Measurements from ENCODE around the gene SLAMF9. TPM values are rescaled to one million over a fixed set of nuclear protein-coding genes. Genes with fewer than 3 reads are reported as not detected.

SLAMF9 gene
- total RNA-seq, 4 donors from 2014 or later = not detected

GRCh38 chr1:159933347-159933746 is 20.7 kb downstream of the SLAMF9 start:
- TF ChIP-seq POLR2A (IDR thresholded peaks at IDR 0.05) (no peak), CTCF (IDR thresholded peaks at IDR 0.05) (no peak)
- Histone ChIP-seq H3K9me3 (no peaks in the 10 kb centered on the region), H3K36me3 (no peaks in the 10 kb centered on the region), H3K27ac (no peak overlapping the region), H3K27me3 (no peaks in the 10 kb centered on the region), H3K4me3 (replicated peaks in 1 of 3) (no peak overlapping the region), H3K4me1 (peaks cover 0 to 14% of the 10 kb centered on the region in 2 donors)
- intact Hi-C loops (cut with DNase I) = no loop called here
- WGBS, 2 donors = 89 to 94% methylated on average over 4 of the region's 4 CpGs
- no peak for DNase-seq

GRCh38 chr1:159932296-159933285 is 21.4 kb downstream of the SLAMF9 start:
- no peaks in the 10 kb centered on the region for H3K36me3 ChIP-seq
- H3K4me1 ChIP-seq = peaks cover 0 to 14% of the 10 kb centered on the region in 2 donors
- H3K9me3 ChIP-seq = no peaks in the 10 kb centered on the region
- TF ChIP-seq POLR2A (IDR thresholded peaks at IDR 0.05) (no peak), CTCF (IDR thresholded peaks at IDR 0.05) (no peak)
- 77 to 79% methylated on average over 12 to 14 of the region's 16 CpGs for WGBS, 2 donors
- DNase-seq = no peak
- no peak overlapping the region for H3K27ac ChIP-seq
- intact Hi-C loops (cut with DNase I) = no loop called here
- H3K4me3 ChIP-seq (replicated peaks in 1 of 3) = no peak overlapping the region
- no peaks in the 10 kb centered on the region for H3K27me3 ChIP-seq

- intact Hi-C loops (cut with DNase I) = no loop called here
- no peaks in the 10 kb centered on the region for H3K27me3 ChIP-seq
- TF ChIP-seq CTCF (IDR thresholded peaks at IDR 0.05) (no peak), POLR2A (IDR thresholded peaks at IDR 0.05) (no peak)
- no peak overlapping the region for H3K4me3 ChIP-seq (replicated peaks in 1 of 3)
- WGBS, 2 donors = 92 to 100% methylated on average over 3 of the region's 3 CpGs
- no peaks in the 10 kb centered on the region for H3K36me3 ChIP-seq
- H3K27ac ChIP-seq = no peak overlapping the region
- no peak for DNase-seq
- no peaks in the 10 kb centered on the region for H3K9me3 ChIP-seq
- H3K4me1 ChIP-seq = peaks cover 5 to 14% of the 10 kb centered on the region in 2 donors
These were observed 22.3 kb downstream of the SLAMF9 start for GRCh38 chr1:159931795-159932173.

- peaks cover 11 to 14% of the 10 kb centered on the region in 2 donors for H3K4me1 ChIP-seq
- H3K4me3 ChIP-seq (replicated peaks in 1 of 3) = no peak overlapping the region
- no peaks in the 10 kb centered on the region for H3K36me3 ChIP-seq
- WGBS, 2 donors = 89 to 96% methylated on average over 10 to 11 of the region's 13 CpGs
- TF ChIP-seq POLR2A (IDR thresholded peaks at IDR 0.05) (no peak), CTCF (IDR thresholded peaks at IDR 0.05) (no peak)
- no peak overlapping the region for H3K27ac ChIP-seq
- H3K9me3 ChIP-seq = no peaks in the 10 kb centered on the region
- DNase-seq = no peak
- intact Hi-C loops (cut with DNase I) = no loop called here
- H3K27me3 ChIP-seq = no peaks in the 10 kb centered on the region
These were observed 22.8 kb downstream of the SLAMF9 start for GRCh38 chr1:159931101-159931794.

- Histone ChIP-seq H3K27ac (no peak overlapping the region), H3K9me3 (no peaks in the 10 kb centered on the region), H3K36me3 (no peaks in the 10 kb centered on the region), H3K4me1 (peaks cover 17% of the 10 kb centered on the region in 2 donors), H3K27me3 (no peaks in the 10 kb centered on the region), H3K4me3 (replicated peaks in 1 of 3) (no peak overlapping the region)
- TF ChIP-seq CTCF (IDR thresholded peaks at IDR 0.05) (no peak), POLR2A (IDR thresholded peaks at IDR 0.05) (no peak)
- 96 to 97% methylated on average over 6 to 8 of the region's 8 CpGs for WGBS, 2 donors
- no peak for DNase-seq
- intact Hi-C loops (cut with DNase I) = no loop called here
These were observed 23.4 kb downstream of the SLAMF9 start for GRCh38 chr1:159930634-159931033.

Measured in thyroid gland (tissue), 4 donors.